ENCODE data around the gene HOXB5. TPM values are rescaled to one million over a fixed set of nuclear protein-coding genes. Genes with fewer than 3 reads are reported as not detected.
A peak's percentile ranks its signal among the peaks of the same experiment; 100 is the strongest.

The HOXB5 gene
- total and polyA plus RNA-seq, 8 donors: 0.43 to 50.4 (median 2.4) TPM; not detected in 1

GRCh38 chr17:48589060-48589830 is 4.3 kb downstream of the HOXB5 start:
- no peak for TF ChIP-seq POLR2A (IDR thresholded peaks at IDR 0.05)
- TF ChIP-seq EP300 (IDR thresholded peaks at IDR 0.05): no peak
- no peak for TF ChIP-seq POLR2AphosphoS5 (IDR thresholded peaks at IDR 0.05)
- TF ChIP-seq CTCF (IDR thresholded peaks at IDR 0.05): no peak
- DNase-seq: no peak
- no peaks in the 10 kb centered on the region for H3K9me3 ChIP-seq
- H3K4me1 ChIP-seq: peaks cover 14 to 78% (median 50%) of the 10 kb centered on the region in 4 donors
- intact Hi-C loops (cut with DNase I; ENCODE audit: low total_unique reads): no loop called here
- no peaks in the 10 kb centered on the region for H3K36me3 ChIP-seq
- 16 to 29% (median 25%) methylated on average over 10 of the region's 10 CpGs for WGBS, 5 donors
- peak overlapping the region; percentile 62 to 95 (median 93) for H3K27ac ChIP-seq
- H3K4me3 ChIP-seq: peak overlapping the region; percentile 22 to 56 (median 44)
- peaks cover 3 to 100% (median 79%) of the 10 kb centered on the region in 3 donors for H3K27me3 ChIP-seq

- Histone ChIP-seq H3K9me3 (no peaks in the 10 kb centered on the region), H3K4me1 (peaks cover 13 to 78% (median 47%) of the 10 kb centered on the region in 4 donors), H3K36me3 (no peaks in the 10 kb centered on the region), H3K27ac (peak overlapping the region; percentile 48 to 95 (median 93)), H3K4me3 (peak overlapping the region in 3 of 4 donors; percentile 50 to 56 (median 52)), H3K27me3 (peaks cover 3 to 100% (median 76%) of the 10 kb centered on the region in 3 donors)
- no peak for DNase-seq
- TF ChIP-seq CTCF (IDR thresholded peaks at IDR 0.05) (no peak), POLR2AphosphoS5 (IDR thresholded peaks at IDR 0.05) (no peak), POLR2A (IDR thresholded peaks at IDR 0.05) (no peak)
- intact Hi-C loops (cut with DNase I; ENCODE audit: low total_unique reads): no loop called here
- WGBS, 5 donors: 16 to 30% (median 27%) methylated on average over 2 of the region's 2 CpGs
These were observed 5.1 kb downstream of the HOXB5 start for GRCh38 chr17:48588528-48588927.

- TF ChIP-seq CTCF (IDR thresholded peaks at IDR 0.05) (no peak), POLR2A (IDR thresholded peaks at IDR 0.05) (no peak), POLR2AphosphoS5 (IDR thresholded peaks at IDR 0.05) (no peak), EP300 (IDR thresholded peaks at IDR 0.05) (no peak)
- peaks cover 15 to 77% (median 45%) of the 10 kb centered on the region in 4 donors for H3K4me1 ChIP-seq
- H3K27me3 ChIP-seq: peaks cover under 1 to 100% (median 76%) of the 10 kb centered on the region in 3 donors
- H3K27ac ChIP-seq: peak overlapping the region; percentile 48 to 95 (median 93)
- intact Hi-C loops (cut with DNase I; ENCODE audit: low total_unique reads): no loop called here
- H3K36me3 ChIP-seq: no peaks in the 10 kb centered on the region
- no peak for DNase-seq
- 18 to 47% (median 35%) methylated on average over 2 of the region's 2 CpGs for WGBS, 5 donors
- peak overlapping the region; percentile 50 to 56 (median 54) for H3K4me3 ChIP-seq
- no peaks in the 10 kb centered on the region for H3K9me3 ChIP-seq
These were observed 5.5 kb downstream of the HOXB5 start for GRCh38 chr17:48588074-48588415.

GRCh38 chr17:48587276-48588073 is 6.1 kb downstream of the HOXB5 start:
- WGBS, 5 donors: 20 to 37% (median 31%) methylated on average over 5 of the region's 5 CpGs
- Histone ChIP-seq H3K27me3 (peaks cover 0 to 100% (median 76%) of the 10 kb centered on the region in 3 donors), H3K4me1 (peaks cover 18 to 77% (median 44%) of the 10 kb centered on the region in 4 donors), H3K4me3 (peak overlapping the region; percentile 50 to 56 (median 54)), H3K27ac (peak overlapping the region; percentile 48 to 95 (median 93)), H3K36me3 (no peaks in the 10 kb centered on the region), H3K9me3 (no peaks in the 10 kb centered on the region)
- TF ChIP-seq EP300 (IDR thresholded peaks at IDR 0.05): no peak
- DNase-seq: peak in 1 of 2 donors; percentile 62
- intact Hi-C loops (cut with DNase I; ENCODE audit: low total_unique reads): no loop called here

Data from stomach (tissue), 9 donors.